ENCODE measurements around the gene KCNB1.

- TF ChIP-seq EZH2phosphoT487 (IDR thresholded peaks at IDR 0.05; ENCODE audit: insufficient read depth, low read depth) (no peak), EZH2 (IDR thresholded peaks at IDR 0.05; ENCODE audit: insufficient read depth, poor library complexity, severe bottlenecking) (no peak)
Observed at GRCh38 chr20:49496553-49497397, 14.3 kb upstream of the KCNB1 start.
